ENCODE measurements around the gene PINK1.
A peak's percentile ranks its signal among the peaks of the same experiment; 100 is the strongest.

PINK1 gene

GRCh38 chr1:20633190-20634064, at the start of gene PINK1:
Gene PINK1, plus strand, starts transcription at chr1:20633458. Its CDS starts 91 bp downstream, at chr1:20633549.
- DNase-seq (ENCODE audit: low read depth) = no peak

GRCh38 chr1:20584890-20585289, 48.4 kb upstream of the PINK1 start:
- TF ChIP-seq CTCF (IDR thresholded peaks at IDR 0.05; ENCODE audit: low read depth, low read length, missing control alignments) = no peak
- H3K4me3 ChIP-seq (ENCODE audit: low read depth, low read length) = no peak overlapping the region
- no peak for DNase-seq (ENCODE audit: low read depth)

More at GRCh38 chr1:20633190-20634064, at the start of gene PINK1:
- TF ChIP-seq CTCF (IDR thresholded peaks at IDR 0.05; ENCODE audit: low read depth, low read length, missing control alignments) = peak; percentile 98
- peak within 1 kb of the TSS; percentile 84 for H3K4me3 ChIP-seq (ENCODE audit: low read depth, low read length)

- H3K4me3 ChIP-seq (ENCODE audit: low read depth, low read length) = no peak overlapping the region
- no peak for TF ChIP-seq CTCF (IDR thresholded peaks at IDR 0.05; ENCODE audit: low read depth, low read length, missing control alignments)
- DNase-seq (ENCODE audit: low read depth) = no peak
These were observed 46.2 kb upstream of the PINK1 start for GRCh38 chr1:20586953-20587660.

- no peak for TF ChIP-seq CTCF (IDR thresholded peaks at IDR 0.05; ENCODE audit: low read depth, low read length, missing control alignments)
- no peak overlapping the region for H3K4me3 ChIP-seq (ENCODE audit: low read depth, low read length)
- DNase-seq (ENCODE audit: low read depth) = no peak
These were observed 45.6 kb upstream of the PINK1 start for GRCh38 chr1:20587661-20588053.

- no peak within 1 kb of the TSS for H3K4me3 ChIP-seq (ENCODE audit: low read depth, low read length)
- no peak for TF ChIP-seq CTCF (IDR thresholded peaks at IDR 0.05; ENCODE audit: low read depth, low read length, missing control alignments)
- DNase-seq (ENCODE audit: low read depth) = no peak
These were observed 44.5 kb upstream of the PINK1 start, which contains the start of gene CDA for GRCh38 chr1:20588634-20589225. Gene CDA, plus strand, starts transcription at chr1:20589097. Its CDS starts 33 bp downstream, at chr1:20589130.

GRCh38 chr1:20589331-20590278, 43.7 kb upstream of the PINK1 start:
- TF ChIP-seq CTCF (IDR thresholded peaks at IDR 0.05; ENCODE audit: low read depth, low read length, missing control alignments) = no peak
- DNase-seq (ENCODE audit: low read depth) = no peak

More at GRCh38 chr1:20589331-20590278, 43.7 kb upstream of the PINK1 start:
- no peak overlapping the region for H3K4me3 ChIP-seq (ENCODE audit: low read depth, low read length)
